T-helper 2 cell treated with Interferon-gamma antibody and Interleukin-4, amounts not matched to agents 5 μg/mL and 100 μg/mL, for 36 hours (primary cell): ENCODE results near the gene AKR1B15.

Experiments
- DNase-seq: peaks from one replicate; pipeline ENCODE4 v3.0.0; 2021; ENCODE audit warnings: low spot score
- H3K27ac Mint-ChIP-seq: one replicate; pipeline ENCODE4 v1.8.0; 2021; ENCODE audit warnings: mild to moderate bottlenecking, mixed read lengths
- H3K27me3 Mint-ChIP-seq: one replicate; pipeline ENCODE4 v1.8.0; 2021; ENCODE audit warnings: low read depth, mixed read lengths
- H3K36me3 Mint-ChIP-seq: one replicate; pipeline ENCODE4 v1.8.0; 2021; ENCODE audit warnings: low read depth, mixed read lengths
- H3K4me1 Mint-ChIP-seq: one replicate; pipeline ENCODE4 v1.8.0; 2021; ENCODE audit warnings: low read depth, mixed read lengths
- H3K4me3 Mint-ChIP-seq: one replicate; pipeline ENCODE4 v1.8.0; 2022; ENCODE audit warnings: mild to moderate bottlenecking, moderate library complexity, mixed read lengths
- H3K9me3 Mint-ChIP-seq: one replicate; pipeline ENCODE4 v1.8.0; 2021; ENCODE audit warnings: mixed read lengths

Gene AKR1B15

DNA sequence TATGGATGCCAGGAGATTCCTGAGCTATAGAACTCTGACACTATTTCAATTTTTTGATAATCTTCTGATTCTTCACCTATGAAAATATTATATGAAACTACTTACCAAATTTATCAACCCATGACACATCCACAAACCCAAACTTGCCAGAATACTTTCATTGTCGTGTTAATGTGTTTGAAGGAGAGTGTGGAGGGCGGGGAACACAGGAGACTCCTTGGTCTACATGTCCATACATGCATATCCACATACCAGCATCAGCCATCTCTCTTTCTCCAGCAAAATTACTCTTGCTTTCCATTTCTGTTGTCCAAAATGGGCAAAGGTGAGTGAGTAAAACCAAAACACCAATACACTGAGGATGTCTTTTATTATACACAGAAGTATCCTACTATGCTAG lies 74.3 kb downstream of the AKR1B15 start:
- H3K27me3 Mint-ChIP-seq, result peaks cover 39% of the 10 kb centered on the region
- no peaks in the 10 kb centered on the region for H3K4me1 Mint-ChIP-seq
- H3K9me3 Mint-ChIP-seq, result no peaks in the 10 kb centered on the region
- H3K4me3 Mint-ChIP-seq, result no peak overlapping the region
- H3K36me3 Mint-ChIP-seq, result no peaks in the 10 kb centered on the region
- no peak for DNase-seq
- no peak overlapping the region for H3K27ac Mint-ChIP-seq

DNA sequence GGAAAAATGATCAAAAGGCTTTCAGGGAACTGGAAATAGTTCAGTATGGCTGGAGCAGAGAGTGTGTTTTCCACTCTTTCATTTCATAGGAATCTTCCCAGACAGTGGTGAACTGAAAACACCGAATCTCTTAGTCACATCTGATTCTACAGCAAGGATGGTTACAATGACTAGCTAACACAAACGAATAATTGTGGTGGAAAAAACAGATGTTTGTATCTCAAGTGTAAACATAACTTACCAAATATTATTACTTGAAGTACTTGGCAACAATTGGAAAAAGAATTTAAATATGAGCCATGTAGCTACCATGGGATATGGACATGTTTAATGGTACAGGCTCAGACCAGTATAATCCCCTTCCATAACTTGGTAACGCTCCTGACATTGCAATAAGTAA lies 76.6 kb downstream of the AKR1B15 start:
- Mint-ChIP-seq H3K9me3 (no peaks in the 10 kb centered on the region), H3K27ac (no peak overlapping the region), H3K4me1 (no peaks in the 10 kb centered on the region), H3K4me3 (no peak overlapping the region), H3K36me3 (no peaks in the 10 kb centered on the region), H3K27me3 (peaks cover 30% of the 10 kb centered on the region)
- DNase-seq, result no peak

DNA sequence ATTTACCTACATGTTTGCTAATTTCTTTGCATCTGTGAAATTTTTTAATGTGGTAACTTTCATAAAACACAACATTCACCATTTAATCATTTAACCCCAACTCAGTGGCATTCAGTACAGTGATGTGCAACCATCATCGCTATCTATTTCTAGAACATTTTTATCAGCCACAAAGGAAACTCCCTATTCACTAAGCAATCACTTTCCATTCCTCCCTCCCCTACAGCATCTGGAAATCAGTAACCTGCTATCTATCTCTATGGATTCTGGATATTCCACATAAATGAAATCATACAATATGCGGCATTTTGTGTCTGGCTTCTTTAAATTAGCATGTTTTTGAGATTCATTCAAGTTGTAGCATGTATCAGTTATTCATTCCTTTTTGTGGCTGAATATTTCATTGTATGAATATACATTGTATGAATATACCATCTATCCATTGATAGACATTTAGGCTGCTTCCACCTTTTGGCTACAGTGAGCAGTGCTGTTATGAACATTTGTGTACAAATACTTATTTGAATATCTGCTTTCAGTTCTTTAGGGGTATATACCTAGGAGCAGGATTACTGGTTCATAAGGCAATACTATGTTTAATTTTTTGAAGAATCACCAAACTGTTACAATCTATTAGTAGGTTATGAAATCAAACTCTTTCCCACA lies 78.3 kb downstream of the AKR1B15 start:
- Mint-ChIP-seq H3K9me3 (no peaks in the 10 kb centered on the region), H3K4me1 (no peaks in the 10 kb centered on the region), H3K27me3 (peaks cover 28% of the 10 kb centered on the region), H3K4me3 (no peak overlapping the region), H3K27ac (no peak overlapping the region), H3K36me3 (no peaks in the 10 kb centered on the region)
- DNase-seq, result no peak

DNA sequence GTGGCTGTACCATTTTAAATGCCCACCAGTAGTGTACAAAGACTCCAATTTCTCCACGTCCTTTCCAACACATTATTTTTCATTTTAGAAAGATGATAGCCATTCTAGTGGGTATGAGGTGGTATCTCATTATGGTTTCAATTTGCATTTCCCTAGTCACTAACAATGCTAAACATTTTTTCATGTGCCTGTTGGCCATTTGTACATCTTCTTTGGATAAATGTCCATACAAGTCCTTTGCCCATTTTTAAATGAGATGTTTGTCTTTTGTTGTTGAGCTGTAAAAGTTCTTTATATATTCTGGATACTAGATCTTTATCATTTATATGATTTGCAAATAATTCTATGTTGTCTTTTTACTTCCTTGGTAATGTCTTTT lies 78.9 kb downstream of the AKR1B15 start:
- Mint-ChIP-seq H3K27me3 (peaks cover 27% of the 10 kb centered on the region), H3K9me3 (no peaks in the 10 kb centered on the region), H3K4me3 (no peak overlapping the region), H3K27ac (no peak overlapping the region), H3K36me3 (no peaks in the 10 kb centered on the region), H3K4me1 (no peaks in the 10 kb centered on the region)
- no peak for DNase-seq

- Mint-ChIP-seq H3K4me1 (peaks cover 4% of the 10 kb centered on the region), H3K27me3 (peaks cover 23% of the 10 kb centered on the region), H3K9me3 (no peaks in the 10 kb centered on the region), H3K36me3 (no peaks in the 10 kb centered on the region), H3K27ac (no peak overlapping the region), H3K4me3 (no peak overlapping the region)
- DNase-seq, result no peak
Measured at GRCh38 chr7:134629445-134629844, 80.5 kb downstream of the AKR1B15 start.
